HEK293 (cell line): ENCODE results near the gene HEG1.

Source experiments
- CTCF ChIA-PET: fragments of 350-600 bp; formaldehyde crosslinking; extraction: SDS; loops from one replicate; lab custom pipeline; 2021; ENCODE audit warnings: antibody characterized with exemption; lab: Yijun Ruan, JAX
- POLR2A ChIA-PET: fragments of 300-600 bp; formaldehyde crosslinking; extraction: SDS; loops from one replicate; lab custom pipeline; 2020; ENCODE audit warnings: antibody characterized with exemption, inconsistent platforms; lab: Yijun Ruan, JAX
- H3K27ac ChIP-seq: fragments of 200-500 bp; sonication (Bioruptor generic); 2 replicates; pipeline ENCODE4 v1.5.1; 2014; ENCODE audit warnings: low read depth, low read length, control low read depth, inconsistent platforms; ENCODE audit errors: extremely low read depth
- H3K36me3 ChIP-seq, 2 experiments: fragments of 200-500 bp in 1 of 2; sonication (Bioruptor generic) in 1 of 2; 1 replicate in 1 of 2; 2 replicates in 1 of 2; pipeline ENCODE4 v1.5.1; 2014 to 2017; ENCODE audit warnings: inconsistent platforms in 2 of 2, low read length in 2 of 2; ENCODE audit not compliant: control insufficient read depth in 2 of 2, insufficient read depth in 1 of 2
- H3K4me1 ChIP-seq: fragments of 200-500 bp; sonication (Bioruptor generic); 2 replicates; pipeline ENCODE4 v1.5.1; 2014; ENCODE audit warnings: mild to moderate bottlenecking, low read length, inconsistent platforms; ENCODE audit not compliant: control insufficient read depth, insufficient read depth
- H3K4me3 ChIP-seq: 2 replicates; pipeline ENCODE4 v1.5.1; 2011; ENCODE audit warnings: low read depth, mild to moderate bottlenecking, control low read depth, low read length, moderate library complexity
- H3K9me3 ChIP-seq: fragments of 200-500 bp; sonication (Bioruptor generic); 2 replicates; pipeline ENCODE4 v1.5.1; 2014; ENCODE audit warnings: low read depth, low read length, inconsistent platforms; ENCODE audit not compliant: control insufficient read depth, insufficient read depth
- GLIS1 ChIP-seq: fragments of 450-650 bp; formaldehyde crosslinking; IDR thresholded peaks from 2 replicates; pipeline ENCODE4 v1.5.1; 2016; ENCODE audit warnings: missing biosample characterization, missing genetic modification characterization
- GLIS2 ChIP-seq: fragments of 450-650 bp; formaldehyde crosslinking; IDR thresholded peaks from 2 replicates; pipeline ENCODE4 v1.5.1; 2016; ENCODE audit warnings: missing biosample characterization, missing genetic modification characterization
- KLF10 ChIP-seq: fragments of 450-650 bp; IDR thresholded peaks from 2 replicates; pipeline ENCODE4 v1.5.1; 2018; ENCODE audit warnings: missing biosample characterization, mild to moderate bottlenecking, missing genetic modification characterization
- KLF9 ChIP-seq: fragments of 450-650 bp; formaldehyde crosslinking; IDR thresholded peaks from 2 replicates; pipeline ENCODE4 v1.5.1; 2016; ENCODE audit warnings: missing biosample characterization, missing genetic modification characterization, low read depth
- OVOL3 ChIP-seq: fragments of 450-650 bp; formaldehyde crosslinking; IDR thresholded peaks from 2 replicates; pipeline ENCODE4 v1.5.1; 2016; ENCODE audit warnings: missing biosample characterization, missing genetic modification characterization
- SP2 ChIP-seq: fragments of 450-650 bp; formaldehyde crosslinking; IDR thresholded peaks from 2 replicates; pipeline ENCODE4 v1.5.1; 2016; ENCODE audit warnings: missing biosample characterization, missing genetic modification characterization
- ZBTB26 ChIP-seq: fragments of 450-650 bp; formaldehyde crosslinking; optimal IDR thresholded peaks from 2 replicates; pipeline ENCODE3; 2016; ENCODE audit warnings: missing biosample characterization, mild to moderate bottlenecking, missing genetic modification characterization
- ZBTB48 ChIP-seq: fragments of 450-650 bp; formaldehyde crosslinking; IDR thresholded peaks from 2 replicates; pipeline ENCODE4 v1.5.1; 2016; ENCODE audit warnings: missing biosample characterization, missing genetic modification characterization
- ZEB2 ChIP-seq: fragments of 450-650 bp; formaldehyde crosslinking; IDR thresholded peaks from 2 replicates; pipeline ENCODE4 v1.5.1; 2016; ENCODE audit warnings: missing biosample characterization, missing genetic modification characterization
- ZFHX2 ChIP-seq: fragments of 450-650 bp; formaldehyde crosslinking; conservative IDR thresholded peaks from 2 replicates; pipeline ENCODE4 v1.5.1; 2016; ENCODE audit warnings: missing biosample characterization, missing genetic modification characterization
- ZFP41 ChIP-seq: fragments of 450-650 bp; formaldehyde crosslinking; IDR thresholded peaks from 2 replicates; pipeline ENCODE4 v1.5.1; 2016; ENCODE audit warnings: missing biosample characterization, missing genetic modification characterization, borderline replicate concordance
- ZIC2 ChIP-seq: fragments of 450-650 bp; formaldehyde crosslinking; IDR thresholded peaks from 2 replicates; pipeline ENCODE4 v1.5.1; 2016; ENCODE audit warnings: missing biosample characterization, missing genetic modification characterization
- ZNF10 ChIP-seq: fragments of 450-650 bp; formaldehyde crosslinking; IDR thresholded peaks from 2 replicates; pipeline ENCODE4 v1.5.1; 2017; ENCODE audit warnings: missing biosample characterization, missing genetic modification characterization
- ZNF202 ChIP-seq: fragments of 450-650 bp; formaldehyde crosslinking; IDR thresholded peaks from 2 replicates; pipeline ENCODE4 v1.5.1; 2016; ENCODE audit warnings: missing biosample characterization, missing genetic modification characterization, borderline replicate concordance
- ZNF23 ChIP-seq: fragments of 450-650 bp; formaldehyde crosslinking; IDR thresholded peaks from 2 replicates; pipeline ENCODE4 v1.5.1; 2016; ENCODE audit warnings: missing biosample characterization, missing genetic modification characterization, borderline replicate concordance
- ZNF274 ChIP-seq, 2 experiments: fragments of 200-500 bp in 1 of 2; fragments of 450-650 bp in 1 of 2; sonication (Bioruptor generic) in 1 of 2; formaldehyde crosslinking in 1 of 2; IDR thresholded peaks; 2 replicates each; pipeline versions ENCODE4 v1.5.1 to v1.6.1; 2014 to 2016; ENCODE audit warnings: borderline replicate concordance in 1 of 2, inconsistent platforms in 1 of 2, low read length in 1 of 2, missing biosample characterization in 1 of 2, missing genetic modification characterization in 1 of 2
- ZNF280C ChIP-seq: fragments of 450-650 bp; formaldehyde crosslinking; IDR thresholded peaks from 2 replicates; pipeline ENCODE4 v1.5.1; 2016; ENCODE audit warnings: missing biosample characterization, missing genetic modification characterization
- ZNF354C ChIP-seq: fragments of 450-650 bp; formaldehyde crosslinking; IDR thresholded peaks from 2 replicates; pipeline ENCODE4 v1.5.1; 2016; ENCODE audit warnings: missing biosample characterization, missing genetic modification characterization, low read depth, borderline replicate concordance
- ZNF514 ChIP-seq: fragments of 450-650 bp; formaldehyde crosslinking; IDR thresholded peaks from 2 replicates; pipeline ENCODE4 v1.5.1; 2016; ENCODE audit warnings: missing biosample characterization, missing genetic modification characterization
- ZNF658 ChIP-seq: fragments of 450-650 bp; formaldehyde crosslinking; IDR thresholded peaks from 2 replicates; pipeline ENCODE4; 2016; ENCODE audit warnings: missing biosample characterization, missing genetic modification characterization
- ZNF792 ChIP-seq: fragments of 450-650 bp; formaldehyde crosslinking; IDR thresholded peaks from 2 replicates; pipeline ENCODE4 v1.5.1; 2016; ENCODE audit warnings: missing biosample characterization, missing genetic modification characterization
- TF ChIP-seq, protein P1 (sequence below): fragments of 450-650 bp; formaldehyde crosslinking; IDR thresholded peaks from 2 replicates; pipeline ENCODE4 v1.5.1; 2016; ENCODE audit warnings: missing biosample characterization, missing genetic modification characterization

The HEG1 gene

DNA sequence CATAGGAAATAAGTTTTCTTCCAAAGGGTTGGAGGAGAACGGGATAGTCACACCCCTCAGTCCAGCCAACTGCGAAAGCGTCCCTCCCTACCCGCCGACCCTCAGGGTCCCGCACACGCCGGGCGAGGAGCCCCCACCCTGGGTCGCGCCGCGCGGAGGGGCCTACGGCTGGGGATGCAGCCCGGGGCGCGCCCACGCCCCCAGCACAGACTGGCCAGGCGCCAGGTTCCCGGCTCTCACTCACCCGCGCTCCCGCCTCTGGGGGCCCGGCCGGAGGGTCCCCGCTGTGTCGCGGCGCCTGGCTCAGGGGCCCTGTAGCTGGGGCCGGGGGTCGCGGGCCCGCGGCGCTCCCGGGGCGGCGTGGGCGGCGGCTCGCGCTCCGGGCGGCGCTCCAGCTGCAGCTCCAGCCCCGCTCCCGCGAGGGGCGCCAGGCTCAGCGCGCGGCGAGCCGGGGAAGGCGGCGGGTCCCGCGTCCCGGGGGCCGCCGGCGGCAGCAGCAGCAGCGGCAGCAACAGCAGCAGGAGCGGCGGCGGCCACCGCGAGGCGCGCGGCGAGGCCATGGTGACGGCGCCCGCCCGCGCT is 375 bp downstream of the HEG1 start:
- TF ChIP-seq KLF10 (peak; percentile 60; the same call in 1 of the 2 replicates), ZEB2 (tag by site-specific recombination) (no peak), ZBTB48 (no peak), ZNF658 (tag by site-specific recombination) (no peak), KLF9 (0 out of 2 replicates have a peak, but pooled peaks have one; percentile 25), ZNF23 (tag by site-specific recombination) (no peak), SP2 (tag by site-specific recombination) (no peak), ZNF10 (tag by site-specific recombination) (no peak), ZNF514 (tag by site-specific recombination) (no peak), ZIC2 (tag by site-specific recombination) (peak; percentile 30; the same call in 1 of the 2 replicates), GLIS1 (tag by site-specific recombination) (peak; percentile 73), ZBTB26 (peak; percentile 55), OVOL3 (tag by site-specific recombination) (no peak), ZFHX2 (peak; percentile 72), ZNF354C (tag by site-specific recombination) (no peak), ZFP41 (tag by site-specific recombination) (no peak), ZNF792 (no peak), ZNF202 (tag by site-specific recombination) (no peak), ZNF280C (tag by site-specific recombination) (no peak), GLIS2 (peak; percentile 57; the same call in 1 of the 2 replicates), ZNF274 (IDR thresholded peaks at IDR 0.05; ENCODE audit: low read length) (no peak), ZNF274 (tag by site-specific recombination; IDR thresholded peaks at IDR 0.05; ENCODE audit: borderline replicate concordance) (no peak)
- TF ChIP-seq, protein P1, sequence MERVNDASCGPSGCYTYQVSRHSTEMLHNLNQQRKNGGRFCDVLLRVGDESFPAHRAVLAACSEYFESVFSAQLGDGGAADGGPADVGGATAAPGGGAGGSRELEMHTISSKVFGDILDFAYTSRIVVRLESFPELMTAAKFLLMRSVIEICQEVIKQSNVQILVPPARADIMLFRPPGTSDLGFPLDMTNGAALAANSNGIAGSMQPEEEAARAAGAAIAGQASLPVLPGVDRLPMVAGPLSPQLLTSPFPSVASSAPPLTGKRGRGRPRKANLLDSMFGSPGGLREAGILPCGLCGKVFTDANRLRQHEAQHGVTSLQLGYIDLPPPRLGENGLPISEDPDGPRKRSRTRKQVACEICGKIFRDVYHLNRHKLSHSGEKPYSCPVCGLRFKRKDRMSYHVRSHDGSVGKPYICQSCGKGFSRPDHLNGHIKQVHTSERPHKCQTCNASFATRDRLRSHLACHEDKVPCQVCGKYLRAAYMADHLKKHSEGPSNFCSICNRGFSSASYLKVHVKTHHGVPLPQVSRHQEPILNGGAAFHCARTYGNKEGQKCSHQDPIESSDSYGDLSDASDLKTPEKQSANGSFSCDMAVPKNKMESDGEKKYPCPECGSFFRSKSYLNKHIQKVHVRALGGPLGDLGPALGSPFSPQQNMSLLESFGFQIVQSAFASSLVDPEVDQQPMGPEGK (tag by site-specific recombination) = peak; percentile 35
- peaks cover 0 to 3% of the 10 kb centered on the region in 2 experiments; a peak in 1 of 3 replicates for H3K36me3 ChIP-seq
- H3K27ac ChIP-seq = peak overlapping the region; percentile 75; the same call in 1 of the 2 replicates
- POLR2A ChIA-PET = no interaction called here
- H3K9me3 ChIP-seq = no peaks in the 10 kb centered on the region
- peak overlapping the region; percentile 60 for H3K4me3 ChIP-seq
- H3K4me1 ChIP-seq = peaks cover 16% of the 10 kb centered on the region
- CTCF ChIA-PET = no interaction called here
